DOHH2 (cell line): ENCODE measurements around the gene JAM2.

Experiments
- CTCF ChIP-seq: fragments of 200-600 bp; sonication (generic); IDR thresholded peaks from one replicate; pipeline ENCODE4 v1.5.1; 2014; ENCODE audit warnings: antibody characterized with exemption, mild to moderate bottlenecking, low read depth, low read length; ENCODE audit not compliant: poor library complexity, severe bottlenecking
- EZH2phosphoT487 ChIP-seq: fragments of 200-600 bp; sonication (generic); IDR thresholded peaks from 2 replicates; pipeline ENCODE4 v1.6.1; 2017; ENCODE audit warnings: borderline replicate concordance, mild to moderate bottlenecking, antibody characterized with exemption, low read length, moderate library complexity, mixed read lengths

GRCh38 chr21:25689226-25689625 is 50.2 kb downstream of the JAM2 start:
- TF ChIP-seq CTCF (no peak), EZH2phosphoT487 (no peak)
